GM12878 (cell line): ENCODE results near the gene S100B. TPM values are rescaled to one million over a fixed set of nuclear protein-coding genes. Genes with fewer than 3 reads are reported as not detected.

Experiments used
- ATAC-seq: fragments of 200-7000 bp; cut with Tn5 transposase; 3 replicates; pipeline ENCODE4 v1.9.1; 2020; ENCODE audit warnings: mild to moderate bottlenecking, moderate library complexity
- BruUV-seq: library from RNA; stranded (reverse); fragments of 400-500 nt; replicated peaks from 2 replicates; lab custom pipeline; 2021; lab: Mats Ljungman, UMichigan
- CTCF ChIA-PET: fragments of 300-600 bp; sonication (Branson Sonifier 250); formaldehyde crosslinking; extraction: SDS; loops from one replicate; lab custom pipeline; 2021; ENCODE audit warnings: inconsistent platforms; lab: Yijun Ruan, JAX
- POLR2A ChIA-PET: fragments of 350-600 bp; formaldehyde crosslinking; extraction: SDS; loops from one replicate; lab custom pipeline; 2021; ENCODE audit warnings: inconsistent platforms; lab: Charles Lee
- RAD21 ChIA-PET: fragments of 300-600 bp; sonication (Branson Sonifier 250); formaldehyde crosslinking; loops from one replicate; lab custom pipeline; 2023; ENCODE audit warnings: antibody characterized with exemption; ENCODE audit not compliant: unreplicated experiment; lab: Charles Lee
- SMC1A ChIA-PET: fragments of 300-600 bp; sonication (Branson Sonifier 250); formaldehyde crosslinking; loops from one replicate; lab custom pipeline; 2023; ENCODE audit not compliant: unreplicated experiment, uncharacterized antibody; lab: Charles Lee
- DNase-seq: peaks from one replicate; pipeline ENCODE4 v3.0.0-alpha.2; 2011; ENCODE audit warnings: low read depth, low spot score
- FAIRE-seq: peaks from 3 replicates; lab custom pipeline; 2011; peaks lifted over from hg19 to GRCh38; lab: Jason Lieb, UNC
- H2AFZ ChIP-seq: 2 replicates; pipeline ENCODE4 v1.6.0; 2011; ENCODE audit warnings: low read depth, low read length, control low read depth; ENCODE audit not compliant: control insufficient read depth
- H3K27ac ChIP-seq: 2 replicates; pipeline ENCODE4 v1.5.1; 2011; ENCODE audit warnings: control low read depth; ENCODE audit not compliant: control insufficient read depth, insufficient read depth
- H3K27me3 ChIP-seq, 2 experiments: replicated peaks in 1 of 2; 2 replicates each; pipeline versions ENCODE4 v1.6.0 to v1.6.1; 2011; ENCODE audit warnings: low read length in 1 of 2; ENCODE audit not compliant: control insufficient read depth in 2 of 2, insufficient read depth in 2 of 2
- H3K36me3 ChIP-seq, 2 experiments: 2 replicates each; pipeline ENCODE4 v1.5.1; 2011; ENCODE audit warnings: low read length in 1 of 2; ENCODE audit not compliant: control insufficient read depth in 2 of 2, insufficient read depth in 2 of 2
- H3K4me1 ChIP-seq: 2 replicates; pipeline ENCODE4 v1.6.1; 2011; ENCODE audit warnings: mild to moderate bottlenecking, low read length, moderate library complexity, mixed read lengths; ENCODE audit not compliant: control insufficient read depth, insufficient read depth
- H3K4me2 ChIP-seq: 2 replicates; pipeline ENCODE4 v1.6.0; 2011; ENCODE audit warnings: control low read depth; ENCODE audit not compliant: control insufficient read depth, insufficient read depth
- H3K4me3 ChIP-seq: fragments of 200-600 bp; sonication (generic); 2 replicates; pipeline ENCODE4 v1.5.1; 2016
- H3K79me2 ChIP-seq: 2 replicates; pipeline ENCODE4 v1.6.0; 2011; ENCODE audit warnings: low read length; ENCODE audit not compliant: control insufficient read depth, insufficient read depth
- H3K9ac ChIP-seq: 2 replicates; pipeline ENCODE4 v1.8.0; 2011; ENCODE audit warnings: low read length, control low read depth, mixed read lengths; ENCODE audit not compliant: control insufficient read depth, insufficient read depth
- H3K9me3 ChIP-seq: replicated peaks from 3 replicates; pipeline ENCODE4 v1.5.1; 2011; ENCODE audit warnings: mild to moderate bottlenecking, low read length; ENCODE audit not compliant: control insufficient read depth, insufficient read depth
- H4K20me1 ChIP-seq: 2 replicates; pipeline ENCODE4 v1.6.0; 2011; ENCODE audit not compliant: control insufficient read depth, insufficient read depth
- BACH1 ChIP-seq: fragments of 450-650 bp; IDR thresholded peaks from 2 replicates; pipeline ENCODE4 v1.6.1; 2017; ENCODE audit warnings: mild to moderate bottlenecking, borderline replicate concordance
- BCL11A ChIP-seq: IDR thresholded peaks from 2 replicates; pipeline ENCODE4 v1.6.1; 2011; ENCODE audit warnings: low read depth, low read length
- E4F1 ChIP-seq: fragments of 450-650 bp; IDR thresholded peaks from 2 replicates; pipeline ENCODE4 v1.6.1; 2018; ENCODE audit warnings: borderline replicate concordance, mild to moderate bottlenecking; ENCODE audit not compliant: partially characterized antibody
- EGR1 ChIP-seq, 2 experiments: IDR thresholded peaks; 1 replicate in 1 of 2; 2 replicates in 1 of 2; pipeline ENCODE4 v1.6.1; 2011 to 2012; ENCODE audit warnings: low read depth in 2 of 2, low read length in 2 of 2, borderline replicate concordance in 1 of 2, mild to moderate bottlenecking in 1 of 2, moderate library complexity in 1 of 2
- GABPA ChIP-seq: IDR thresholded peaks from 2 replicates; pipeline ENCODE4 v1.6.1; 2014; ENCODE audit warnings: antibody characterized with exemption, low read depth, mild to moderate bottlenecking, inconsistent platforms
- IKZF2 ChIP-seq, 2 experiments: fragments of 450-650 bp; IDR thresholded peaks; 2 replicates each; pipeline ENCODE4 v1.6.1; 2017; ENCODE audit warnings: mild to moderate bottlenecking in 2 of 2, moderate library complexity in 2 of 2
- KDM1A ChIP-seq: fragments of 200-600 bp; sonication (generic); IDR thresholded peaks from 2 replicates; pipeline ENCODE4 v1.6.1; 2016; ENCODE audit warnings: borderline replicate concordance
- MXI1 ChIP-seq: fragments of 150-350 bp; IDR thresholded peaks from 2 replicates; pipeline ENCODE4 v1.6.1; 2011; ENCODE audit warnings: low read depth, mild to moderate bottlenecking, inconsistent platforms, low read length, improper control_type of control experiment
- NFYA ChIP-seq: IDR thresholded peaks from 2 replicates; pipeline ENCODE4 v1.6.1; 2011; ENCODE audit warnings: low read depth, mild to moderate bottlenecking, low read length, improper control_type of control experiment, borderline replicate concordance
- NFYB ChIP-seq: IDR thresholded peaks from 2 replicates; pipeline ENCODE4 v1.6.1; 2011; ENCODE audit warnings: low read depth, mild to moderate bottlenecking, low read length, improper control_type of control experiment, moderate library complexity; ENCODE audit not compliant: insufficient read depth
- POLR2AphosphoS5 ChIP-seq: IDR thresholded peaks from 2 replicates; pipeline ENCODE4 v1.6.1; 2011; ENCODE audit warnings: mild to moderate bottlenecking, low read length, inconsistent platforms
- SIN3A ChIP-seq: IDR thresholded peaks from 2 replicates; pipeline ENCODE4 v1.6.1; 2012; ENCODE audit warnings: low read depth, low read length, improper control_type of control experiment
- SIX5 ChIP-seq: IDR thresholded peaks from 2 replicates; pipeline ENCODE4 v1.6.1; 2011; ENCODE audit warnings: mild to moderate bottlenecking, low read depth, low read length, moderate library complexity; ENCODE audit not compliant: severe bottlenecking
- SMAD1 ChIP-seq: fragments of 450-650 bp; IDR thresholded peaks from 2 replicates; pipeline ENCODE4 v1.6.1; 2018; ENCODE audit warnings: mild to moderate bottlenecking, low read depth; ENCODE audit not compliant: partially characterized antibody
- SMC3 ChIP-seq: IDR thresholded peaks from 2 replicates; pipeline ENCODE4 v1.6.1; 2011; ENCODE audit warnings: low read length, improper control_type of control experiment, borderline replicate concordance
- SRF ChIP-seq, 2 experiments: IDR thresholded peaks; 2 replicates each; pipeline ENCODE4 v1.6.1; 2011; ENCODE audit warnings: low read depth in 2 of 2, low read length in 2 of 2, mild to moderate bottlenecking in 1 of 2, moderate library complexity in 1 of 2
- YY1 ChIP-seq: IDR thresholded peaks from 2 replicates; pipeline ENCODE4 v1.6.1; 2011; ENCODE audit warnings: low read depth, mild to moderate bottlenecking, low read length
- ZNF24 ChIP-seq: fragments of 450-650 bp; IDR thresholded peaks from 2 replicates; pipeline ENCODE4 v1.6.1; 2017; ENCODE audit warnings: antibody characterized with exemption, mild to moderate bottlenecking
- WGBS: methylation state at CpG from one replicate; pipeline ENCODE4 v1.1.6; 2016; ENCODE audit warnings: low lambda C conversion rate; ENCODE audit not compliant: insufficient replicate concordance, insufficient coverage; ENCODE audit errors: missing lambda C conversion rate; 5-methylcytosine and 5-hydroxymethylcytosine counted together
- in situ Hi-C: fragments of 300-500 bp; cut with MboI; formaldehyde crosslinking; loops from 9 replicates; pipeline ENCODE4 v1.14.3; 2018; ENCODE audit warnings: mixed read lengths
- intact Hi-C: fragments of 100-400 bp; cut with micrococcal nuclease; formaldehyde crosslinking; loops from one replicate; pipeline ENCODE4 v1.14.2; 2022; ENCODE audit not compliant: unreplicated experiment
- polyA plus RNA-seq, 11 experiments: library from polyadenylated mRNA; depleted of rRNA in 4 of 11; unstranded in 6 of 11; stranded (reverse) in 5 of 11; fragments of >200 nt; fragmentation: Nextera tagmentation in 4 of 11; fragmentation: Illumina TruSeq in 1 of 11; extraction: Ambion mirVana in 4 of 11; extraction: Trizol in 1 of 11; gene quantifications; 1 replicate in 1 of 11; 2 replicates in 10 of 11; pipeline versions ENCODE4 v1.2.1 to v1.2.3, GENCODE V29; 2011 to 2016; ENCODE audit warnings: inconsistent platforms in 2 of 11, missing spikeins in 2 of 11, low read depth in 1 of 11
- total RNA-seq, 4 experiments: library from RNA; depleted of rRNA in 3 of 4; stranded (reverse); fragments of >200 nt in 3 of 4; fragmentation: Illumina TruSeq in 1 of 4; extraction: Trizol in 1 of 4; gene quantifications; 2 replicates each; pipeline versions ENCODE4 v1.2.1 to v1.2.3, GENCODE V29; 2013 to 2021

S100B gene
- total and polyA plus RNA-seq, 10 of the 15 experiments (the other 5 are each of a cell fraction or from before 2014, with no cell fraction given): 0.11 to 0.22 TPM; not detected in 8

GRCh38 chr21:46649356-46649755, 44.5 kb upstream of the S100B start:
- no peaks in the 10 kb centered on the region for H4K20me1 ChIP-seq

More at GRCh38 chr21:46649356-46649755, 44.5 kb upstream of the S100B start:
- WGBS: 99% methylated on average over 14 of the region's 19 CpGs
- H3K27me3 ChIP-seq: no peaks in the 10 kb centered on the region
- H3K4me2 ChIP-seq: no peak overlapping the region
- POLR2A ChIA-PET: no interaction called here
- DNase-seq: no peak
- H3K9me3 ChIP-seq: no peaks in the 10 kb centered on the region; the same call in 2 of the 3 replicates
- in situ Hi-C loops (no loop called here), intact Hi-C loops (no loop called here)
- RAD21 ChIA-PET: no interaction called here
- no peak overlapping the region for H2AFZ ChIP-seq
- FAIRE-seq: no peak
- no peaks in the 10 kb centered on the region for H3K4me1 ChIP-seq
- ATAC-seq: no peak
- CTCF ChIA-PET: no interaction called here
- no peaks in the 10 kb centered on the region for H3K79me2 ChIP-seq
- SMC1A ChIA-PET: no interaction called here
- peaks cover 10 to 35% of the 10 kb centered on the region in 2 experiments for H3K36me3 ChIP-seq
- no peak for TF ChIP-seq BCL11A
- no peak for TF ChIP-seq SMC3
- TF ChIP-seq EGR1 (IDR thresholded peaks at IDR 0.05; ENCODE audit: borderline replicate concordance in 1 of 2, low read depth in 2 of 2, low read length in 2 of 2): no peak
- no peak for TF ChIP-seq NFYA
- no peak for TF ChIP-seq SRF (IDR thresholded peaks at IDR 0.05; ENCODE audit: low read depth in 2 of 2, low read length in 2 of 2)
- no peak for TF ChIP-seq BACH1
- TF ChIP-seq SMAD1: no peak
- no peak for TF ChIP-seq IKZF2 (IDR thresholded peaks at IDR 0.05)
- TF ChIP-seq SIN3A: no peak
- TF ChIP-seq SIX5: no peak
- no peak for TF ChIP-seq KDM1A
- no peak for TF ChIP-seq GABPA
- no peak for TF ChIP-seq NFYB
- TF ChIP-seq POLR2AphosphoS5: no peak
- no peak for TF ChIP-seq MXI1
- no peak for TF ChIP-seq E4F1
- no peak for TF ChIP-seq YY1
- TF ChIP-seq ZNF24: no peak
- no peak overlapping the region for H3K27ac ChIP-seq
- no peak overlapping the region for H3K4me3 ChIP-seq
- BruUV-seq: no TSS peak
- H3K9ac ChIP-seq: no peak overlapping the region
